GM19455 (cell line): Measurements from ENCODE around the gene NIN.

Experiments
- ATAC-seq: cut with Tn5 transposase; IDR thresholded peaks from one replicate; pipeline ENCODE4 v1.9.1; 2021; ENCODE audit not compliant: unreplicated experiment

The NIN gene

GRCh38 chr14:50769863-50770500, 61.0 kb downstream of the NIN start:
- no peak for ATAC-seq

- ATAC-seq: no peak
Measured at GRCh38 chr14:50768680-50769079, 62.3 kb downstream of the NIN start.

DNA sequence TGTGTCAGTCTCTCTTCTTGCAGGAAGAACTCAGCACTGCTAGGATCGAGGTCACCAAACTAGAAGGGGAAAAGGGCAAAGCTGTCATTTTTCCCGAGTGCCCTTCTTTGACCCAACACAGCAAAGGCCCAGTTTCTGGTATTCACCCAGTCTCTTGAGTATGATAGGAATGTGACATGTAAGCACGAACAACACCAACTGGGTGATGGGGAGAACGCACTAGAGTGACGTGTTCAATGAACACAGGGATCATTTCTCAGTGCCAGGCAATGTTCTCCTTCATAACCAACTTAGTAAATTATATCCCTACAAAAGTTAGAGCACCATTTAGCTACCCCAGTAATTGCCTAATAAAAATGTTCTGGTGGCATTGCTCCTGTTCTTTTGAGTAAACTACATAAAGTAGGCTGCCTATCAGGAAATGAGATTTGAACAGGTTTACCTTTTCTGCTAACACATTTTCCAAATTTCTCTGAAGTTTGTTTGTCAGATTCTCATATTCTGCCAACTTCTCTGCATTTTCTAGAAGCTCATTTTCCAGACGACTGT, 64.5 kb downstream of the NIN start:
- no peak for ATAC-seq

DNA sequence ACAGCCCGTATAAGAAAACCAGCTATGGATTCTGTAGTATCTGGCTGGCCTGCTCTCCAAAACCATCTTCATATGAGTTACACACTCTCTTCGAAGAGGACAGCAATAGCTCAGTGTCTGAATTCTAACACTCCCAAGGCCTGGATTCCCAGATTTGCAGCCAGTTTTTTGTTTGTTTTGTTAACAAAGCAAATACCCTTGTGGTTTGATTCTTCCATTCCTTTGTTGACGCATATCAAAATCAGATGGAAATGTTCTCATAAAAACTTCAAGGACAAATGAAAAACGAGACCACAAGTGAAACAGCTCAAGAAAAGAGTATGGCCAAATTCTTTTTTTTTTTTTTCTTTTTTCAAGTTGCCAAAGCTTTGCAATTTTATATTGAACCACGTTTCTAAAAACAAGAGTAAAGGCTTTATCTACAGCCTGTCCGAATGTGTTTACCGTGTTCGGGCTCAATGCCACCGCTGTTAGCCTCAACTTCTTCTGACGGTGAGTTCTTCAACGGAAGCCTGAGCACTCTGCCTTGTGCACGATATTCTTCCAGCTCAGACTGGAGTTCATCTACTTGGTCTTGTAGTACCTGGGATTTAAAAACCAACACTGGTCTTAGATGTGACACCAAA, 67.5 kb downstream of the NIN start:
- ATAC-seq: no peak

DNA sequence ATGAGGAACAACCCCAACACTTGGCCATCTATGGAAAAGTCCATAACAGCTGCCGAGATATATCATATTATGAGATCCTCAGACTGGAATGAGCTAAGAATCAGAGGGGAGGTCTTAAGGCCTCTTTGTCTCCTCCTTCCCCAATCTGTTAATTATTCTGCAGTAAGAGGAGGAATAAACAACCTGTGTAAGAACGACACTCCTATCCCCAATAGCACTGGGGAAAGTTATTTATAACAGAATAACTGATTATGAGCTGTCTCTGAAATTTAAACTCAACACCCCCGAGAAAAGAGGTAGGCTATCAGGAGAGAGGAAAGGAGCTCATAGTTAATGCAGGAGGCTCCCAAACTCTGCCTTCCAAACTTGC, 68.0 kb downstream of the NIN start:
- no peak for ATAC-seq

- ATAC-seq: peak; percentile 75
Measured at GRCh38 chr14:50762001-50762930, 68.7 kb downstream of the NIN start.

GRCh38 chr14:50759800-50760543, 71.0 kb downstream of the NIN start:
- no peak for ATAC-seq

- ATAC-seq: no peak
Measured at GRCh38 chr14:50758945-50759344, 72.0 kb downstream of the NIN start.

GRCh38 chr14:50758305-50758704, 72.7 kb downstream of the NIN start:
- no peak for ATAC-seq

- no peak for ATAC-seq
Measured at GRCh38 chr14:50757702-50758101, 73.3 kb downstream of the NIN start.

DNA sequence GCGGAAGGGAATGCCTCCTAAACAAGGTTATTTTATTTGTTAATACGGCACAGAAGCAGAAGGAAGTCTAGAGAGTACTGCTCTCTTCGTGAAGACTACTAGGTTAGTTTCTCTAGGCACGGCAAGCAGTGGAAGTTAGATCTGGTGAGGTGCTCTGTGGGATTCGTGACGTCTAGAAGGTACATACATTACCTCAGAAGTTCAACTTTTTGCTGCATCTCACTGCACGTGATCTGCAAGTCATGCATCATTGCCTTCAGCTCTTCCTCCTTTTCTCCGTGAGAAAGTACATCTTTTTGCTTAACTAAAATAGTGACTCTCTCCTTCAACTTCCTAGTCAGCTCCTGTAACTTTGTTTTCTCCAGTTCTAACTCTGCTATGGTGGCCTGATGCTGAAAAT, 74.7 kb downstream of the NIN start:
- no peak for ATAC-seq

DNA sequence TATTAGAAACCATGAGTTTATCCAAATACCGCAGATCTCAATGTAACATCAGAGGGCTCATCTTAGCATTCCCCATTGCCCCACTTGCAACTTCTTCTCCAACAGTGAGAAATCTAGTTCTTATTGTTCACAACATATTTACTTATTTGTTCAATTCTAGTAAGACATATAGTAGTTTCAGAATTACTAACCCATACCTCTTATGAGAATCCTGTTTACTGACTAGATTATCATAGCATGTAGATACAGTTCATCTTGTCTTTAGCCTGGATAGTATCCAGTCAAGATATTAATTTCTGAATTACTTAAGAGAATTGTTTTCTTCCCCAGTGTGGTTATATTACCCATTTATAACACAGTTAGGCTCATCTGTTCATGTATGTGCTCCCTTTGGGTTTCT, 80.6 kb downstream of the NIN start:
- ATAC-seq: no peak

- ATAC-seq: no peak
Measured at GRCh38 chr14:50745401-50746058, 85.4 kb downstream of the NIN start.

DNA sequence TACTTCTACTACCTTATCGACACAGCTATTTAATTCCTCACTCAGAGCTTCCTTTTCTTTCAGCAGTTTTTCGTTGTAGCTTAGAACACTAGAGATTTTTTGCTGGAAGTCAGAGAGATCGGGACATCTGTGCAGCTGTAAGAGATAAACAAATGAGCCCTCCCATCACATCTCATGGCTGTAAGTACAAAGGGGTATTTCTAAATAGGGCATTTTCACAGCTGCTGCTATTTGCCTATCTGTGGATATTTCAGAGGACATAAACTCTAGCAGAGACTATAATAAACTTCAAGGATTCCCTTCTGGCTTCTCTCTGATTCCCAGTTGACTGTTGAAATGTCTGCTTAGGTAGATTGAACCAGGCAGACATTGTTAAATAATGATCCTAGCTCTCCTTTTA, 86.7 kb downstream of the NIN start:
- no peak for ATAC-seq

DNA sequence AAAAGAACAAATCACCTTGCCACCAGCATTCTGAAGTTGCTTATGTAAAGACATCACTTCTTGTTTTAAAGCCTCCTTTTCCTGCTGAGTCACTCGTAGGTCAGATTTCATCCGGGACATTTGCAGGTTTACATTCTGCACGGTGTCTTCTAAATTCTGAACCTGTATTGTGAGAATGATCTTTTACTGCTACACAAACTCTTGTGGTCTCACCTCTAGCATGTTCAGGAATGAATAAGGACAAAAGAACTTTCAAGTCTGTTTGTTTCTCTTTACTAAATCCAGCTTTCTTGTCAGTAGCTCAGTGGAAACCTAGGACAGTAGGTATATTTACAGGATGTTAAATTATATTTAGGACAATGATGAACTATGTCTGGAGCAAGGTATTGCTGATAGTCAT, 89.4 kb downstream of the NIN start:
- no peak for ATAC-seq

DNA sequence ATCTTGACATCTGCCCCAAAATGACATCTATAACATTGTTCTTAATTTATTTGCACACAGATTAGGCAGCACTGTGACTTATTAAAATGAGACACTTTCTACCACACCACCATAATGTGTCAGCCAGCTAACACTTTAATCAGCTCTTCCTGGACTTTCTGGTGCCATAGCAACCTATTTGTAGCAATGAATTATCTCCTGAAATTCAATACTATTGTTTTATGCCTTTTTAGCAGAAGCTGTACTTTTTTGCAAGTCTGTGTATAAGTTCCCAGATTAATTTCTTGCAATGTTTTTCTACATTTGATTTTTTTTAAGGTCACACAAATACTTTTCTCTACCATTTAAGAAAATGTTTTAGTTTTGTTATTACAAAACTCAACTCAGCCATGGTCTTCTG, 90.1 kb downstream of the NIN start:
- no peak for ATAC-seq

- ATAC-seq: no peak
Measured at GRCh38 chr14:50739186-50739585, 91.8 kb downstream of the NIN start.

GRCh38 chr14:50736932-50737419, 94.0 kb downstream of the NIN start:
- ATAC-seq: peak; percentile 87

- no peak for ATAC-seq
Measured at GRCh38 chr14:50734950-50735695, 95.8 kb downstream of the NIN start.

DNA sequence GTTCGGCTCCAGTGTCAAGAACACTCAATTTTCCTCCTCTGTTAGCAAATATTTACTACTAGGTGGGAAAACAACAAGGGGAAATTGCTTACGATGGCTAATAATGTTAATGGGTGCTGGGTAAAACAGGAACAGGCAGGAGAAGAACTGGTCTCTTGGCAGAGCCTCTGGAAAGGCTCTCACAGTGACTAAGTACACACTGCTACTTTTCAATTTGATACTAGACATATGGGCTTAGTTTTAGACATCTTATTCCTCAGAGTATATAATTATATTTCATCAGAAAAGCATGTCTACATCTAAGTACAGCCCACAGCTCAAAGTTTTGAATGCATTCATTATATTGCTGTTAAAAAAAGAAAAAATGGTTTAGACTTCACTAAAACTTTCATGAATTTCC, 97.5 kb downstream of the NIN start:
- ATAC-seq: no peak
